Stimulated activated CD4-positive, alpha-beta T cell treated with anti-CD3 and anti-CD28 coated beads, Interleukin-1b, Interleukin-23, amount 100 ng/mL, for 4 hours (primary cell): Measurements from ENCODE around the gene PPP1CC.
"Not testable (repeated sequence)": the region's sequence is repeated elsewhere in the genome, so short reads cannot be mapped to it uniquely, and the experiment has no call there.

Experiments
- DNase-seq, 2 donors: peaks; one replicate each; pipeline ENCODE4 v3.0.0-alpha.2; 2020; ENCODE audit warnings: low read depth in 2 of 2

The PPP1CC gene

GRCh38 chr12:110725267-110725666, 17.4 kb downstream of the PPP1CC start:
- no peak for DNase-seq

GRCh38 chr12:110722892-110723291, 19.8 kb downstream of the PPP1CC start:
- DNase-seq, result not testable (repeated sequence)

- no peak for DNase-seq
These were observed 21.1 kb downstream of the PPP1CC start for GRCh38 chr12:110721570-110721969.

- no peak for DNase-seq
These were observed 22.2 kb downstream of the PPP1CC start for GRCh38 chr12:110720516-110720915.

- no peak for DNase-seq
These were observed 24.3 kb downstream of the PPP1CC start for GRCh38 chr12:110718222-110718908.

GRCh38 chr12:110717037-110717436, 25.7 kb downstream of the PPP1CC start:
- no peak for DNase-seq

GRCh38 chr12:110708917-110709316, 33.8 kb downstream of the PPP1CC start:
- DNase-seq, result no peak

GRCh38 chr12:110705309-110705708, 37.4 kb downstream of the PPP1CC start:
- DNase-seq, result no peak

- DNase-seq, result no peak
These were observed 37.9 kb downstream of the PPP1CC start for GRCh38 chr12:110704750-110705149.

GRCh38 chr12:110704231-110704630, 38.5 kb downstream of the PPP1CC start:
- DNase-seq, result no peak

GRCh38 chr12:110702081-110702480, 40.6 kb downstream of the PPP1CC start:
- no peak for DNase-seq

- DNase-seq, result no peak
These were observed 42.9 kb downstream of the PPP1CC start for GRCh38 chr12:110699591-110700445.

GRCh38 chr12:110698171-110698902, 44.4 kb downstream of the PPP1CC start:
- peak; percentile 49 to 58 for DNase-seq

GRCh38 chr12:110697236-110697635, 45.5 kb downstream of the PPP1CC start:
- DNase-seq, result no peak

GRCh38 chr12:110696283-110696682, 46.4 kb downstream of the PPP1CC start:
- DNase-seq, result no peak

GRCh38 chr12:110694330-110694901, 48.3 kb downstream of the PPP1CC start:
- no peak for DNase-seq

- no peak for DNase-seq
These were observed 49.0 kb downstream of the PPP1CC start for GRCh38 chr12:110693731-110694130.

GRCh38 chr12:110690127-110690430, 52.6 kb downstream of the PPP1CC start:
- no peak for DNase-seq

GRCh38 chr12:110689281-110690126, 53.2 kb downstream of the PPP1CC start:
- peak; percentile 14 to 31 for DNase-seq

- peak in 1 of 2 donors; percentile 7 for DNase-seq
These were observed 54.0 kb downstream of the PPP1CC start, which contains the start of gene HVCN1 for GRCh38 chr12:110688446-110689280. Gene HVCN1 (minus strand): TSS chr12:110689115. CDS start chr12:110683245, 5,870 bp downstream.
